Astrocyte of the spinal cord (primary cell): ENCODE results near the gene MAGI2.

ENCODE experiments used
- DNase-seq: peaks from one replicate; pipeline ENCODE4 v3.0.0; 2011; ENCODE audit warnings: low read depth, low spot score
- H3K4me3 ChIP-seq: 2 replicates; pipeline ENCODE4 v1.5.1; 2011; ENCODE audit warnings: low read depth, mild to moderate bottlenecking, low read length, moderate library complexity
- CTCF ChIP-seq: IDR thresholded peaks from 2 replicates; pipeline ENCODE4 v1.5.1; 2012; ENCODE audit warnings: low read depth, mild to moderate bottlenecking, low read length, inconsistent platforms
- in situ Hi-C: cut with HindIII; loops from 2 replicates; pipeline ENCODE4 v1.10.0; 2017; ENCODE audit warnings: low sequenced_read_pairs

Gene MAGI2

GRCh38 chr7:79401254-79401653 is 52.2 kb downstream of the MAGI2 start:
- in situ Hi-C loops: no loop called here
- no peak for DNase-seq
- TF ChIP-seq CTCF: no peak
- H3K4me3 ChIP-seq: no peak overlapping the region

GRCh38 chr7:79400222-79400621 is 53.2 kb downstream of the MAGI2 start:
- in situ Hi-C loops: no loop called here
- no peak overlapping the region for H3K4me3 ChIP-seq
- DNase-seq: no peak
- no peak for TF ChIP-seq CTCF

- in situ Hi-C loops: no loop called here
- no peak overlapping the region for H3K4me3 ChIP-seq
- no peak for DNase-seq
- no peak for TF ChIP-seq CTCF
Observed at GRCh38 chr7:79398138-79398749, 55.2 kb downstream of the MAGI2 start.

- in situ Hi-C loops: no loop called here
- H3K4me3 ChIP-seq: no peak overlapping the region
- TF ChIP-seq CTCF: no peak
- peak; percentile 22 for DNase-seq
Observed at GRCh38 chr7:79386688-79387422, 66.6 kb downstream of the MAGI2 start.

GRCh38 chr7:79381921-79382320 is 71.5 kb downstream of the MAGI2 start:
- no peak overlapping the region for H3K4me3 ChIP-seq
- TF ChIP-seq CTCF: no peak
- DNase-seq: no peak
- in situ Hi-C loops: no loop called here

GRCh38 chr7:79377097-79377496 is 76.4 kb downstream of the MAGI2 start:
- TF ChIP-seq CTCF: no peak
- in situ Hi-C loops: no loop called here
- peak; percentile 7 for DNase-seq

More at GRCh38 chr7:79377097-79377496, 76.4 kb downstream of the MAGI2 start:
- no peak overlapping the region for H3K4me3 ChIP-seq
